Small intestine (tissue), 7 donors: ENCODE data around the gene PROZ. TPM values are rescaled to one million over a fixed set of nuclear protein-coding genes. Genes with fewer than 3 reads are reported as not detected.
A peak's percentile ranks its signal among the peaks of the same experiment; 100 is the strongest.

Experiments used
- DNase-seq, 2 donors: peaks; one replicate each; pipeline versions ENCODE4 v3.0.0 to v3.0.0-alpha.2; 2013
- FAIRE-seq: peaks from 2 replicates; lab custom pipeline; 2012; peaks lifted over from hg19 to GRCh38; lab: Jason Lieb, UNC
- H3K27ac ChIP-seq, 3 donors: one replicate each; pipeline ENCODE4 v1.5.1; 2013; ENCODE audit warnings: low read length in 2 of 3, mild to moderate bottlenecking in 2 of 3, control low read depth in 1 of 3, inconsistent platforms in 1 of 3, low read depth in 1 of 3, moderate library complexity in 1 of 3
- H3K27me3 ChIP-seq, 3 donors: one replicate each; pipeline ENCODE4 v1.6.1; 2013; ENCODE audit warnings: low read length in 3 of 3, inconsistent platforms in 1 of 3; ENCODE audit not compliant: control insufficient read depth in 3 of 3, insufficient read depth in 3 of 3
- H3K36me3 ChIP-seq, 3 donors: one replicate each; pipeline ENCODE4 v1.6.1; 2013; ENCODE audit warnings: low read length in 3 of 3, inconsistent platforms in 1 of 3, low read depth in 1 of 3, mild to moderate bottlenecking in 1 of 3, moderate library complexity in 1 of 3; ENCODE audit not compliant: control insufficient read depth in 3 of 3, insufficient read depth in 2 of 3
- H3K4me1 ChIP-seq, 3 donors: one replicate each; pipeline ENCODE4 v1.6.1; 2013; ENCODE audit warnings: low read length in 2 of 3, inconsistent platforms in 1 of 3, low read depth in 1 of 3, mild to moderate bottlenecking in 1 of 3, moderate library complexity in 1 of 3; ENCODE audit not compliant: control insufficient read depth in 3 of 3, insufficient read depth in 2 of 3
- H3K4me3 ChIP-seq, 3 donors: one replicate each; pipeline ENCODE4 v1.5.1; 2013; ENCODE audit warnings: low read length in 3 of 3, control low read depth in 1 of 3, inconsistent platforms in 1 of 3, low read depth in 1 of 3, mild to moderate bottlenecking in 1 of 3, moderate library complexity in 1 of 3
- H3K9me3 ChIP-seq, 2 donors: one replicate each; pipeline ENCODE4 v1.6.1; 2013; ENCODE audit warnings: low read depth in 1 of 2, low read length in 1 of 2; ENCODE audit not compliant: control insufficient read depth in 2 of 2, insufficient read depth in 1 of 2
- WGBS, 3 donors: extraction: QIAGEN DNeasy Blood & Tissue Kit; methylation state at CpG; one replicate each; pipeline ENCODE4 v1.1.7; 2013; 5-methylcytosine and 5-hydroxymethylcytosine counted together
- polyA plus RNA-seq, 4 donors: library from polyadenylated mRNA; stranded (reverse) in 3 of 4; unstranded in 1 of 4; fragments of 200-250 nt in 3 of 4; fragments of 120-200 nt in 1 of 4; gene quantifications; one replicate each; pipeline versions ENCODE4 v1.2.1 to v1.2.3, GENCODE V29; 2013
- donor health status: healthy with polysubstance abuse.
- donor health status: control.
- donor health status: control.
- donor health status: Bipolar disorder and iron deficiency.
- donor health status: healthy.

Gene PROZ
- polyA plus RNA-seq, 4 donors = 0.84 TPM; not detected in 3

- Histone ChIP-seq H3K27ac (no peak overlapping the region), H3K27me3 (no peaks in the 10 kb centered on the region), H3K4me1 (peaks cover 0 to 9% (median 0%) of the 10 kb centered on the region in 3 donors), H3K4me3 (no peak overlapping the region), H3K36me3 (peaks cover 0 to 23% (median 0%) of the 10 kb centered on the region in 3 donors), H3K9me3 (no peaks in the 10 kb centered on the region)
- whole genome bisulfite sequencing, 3 donors = 81 to 89% (median 86%) methylated on average over 8 to 9 of the region's 9 CpGs
- no peak for FAIRE-seq
- no peak for DNase-seq
These were observed 40.6 kb upstream of the PROZ start for GRCh38 chr13:113117911-113118260.

GRCh38 chr13:113118261-113119021, 40.0 kb upstream of the PROZ start:
- no peaks in the 10 kb centered on the region for H3K9me3 ChIP-seq
- DNase-seq (no peak), FAIRE-seq (no peak)
- H3K4me1 ChIP-seq = peaks cover 0 to 15% (median 0%) of the 10 kb centered on the region in 3 donors
- no peak overlapping the region for H3K4me3 ChIP-seq
- H3K27me3 ChIP-seq = no peaks in the 10 kb centered on the region
- no peak overlapping the region for H3K27ac ChIP-seq
- 86 to 91% (median 91%) methylated on average over 35 to 42 of the region's 42 CpGs for WGBS, 3 donors
- H3K36me3 ChIP-seq = peaks cover 0 to 23% (median 0%) of the 10 kb centered on the region in 3 donors

GRCh38 chr13:113119166-113119821, 39.2 kb upstream of the PROZ start:
- FAIRE-seq = no peak
- WGBS, 3 donors = 84 to 88% (median 86%) methylated on average over 16 of the region's 16 CpGs

GRCh38 chr13:113119822-113120189, 38.6 kb upstream of the PROZ start:
- H3K27ac ChIP-seq = no peak overlapping the region
- H3K9me3 ChIP-seq = no peaks in the 10 kb centered on the region
- no peaks in the 10 kb centered on the region for H3K27me3 ChIP-seq
- FAIRE-seq (no peak), DNase-seq (no peak)
- H3K4me3 ChIP-seq = no peak overlapping the region
- 90 to 92% (median 92%) methylated on average over 7 of the region's 7 CpGs for WGBS, 3 donors
- peaks cover 0 to 22% (median 0%) of the 10 kb centered on the region in 3 donors for H3K4me1 ChIP-seq
- H3K36me3 ChIP-seq = peaks cover 0 to 25% (median 0%) of the 10 kb centered on the region in 3 donors

More at GRCh38 chr13:113119166-113119821, 39.2 kb upstream of the PROZ start:
- peaks cover 0 to 26% (median 0%) of the 10 kb centered on the region in 3 donors for H3K36me3 ChIP-seq
- no peak overlapping the region for H3K4me3 ChIP-seq
- DNase-seq = no peak
- H3K27ac ChIP-seq = no peak overlapping the region
- H3K27me3 ChIP-seq = no peaks in the 10 kb centered on the region
- no peaks in the 10 kb centered on the region for H3K9me3 ChIP-seq
- peaks cover 0 to 21% (median 0%) of the 10 kb centered on the region in 3 donors for H3K4me1 ChIP-seq

GRCh38 chr13:113120300-113121182, 37.9 kb upstream of the PROZ start:
- Histone ChIP-seq H3K9me3 (no peaks in the 10 kb centered on the region), H3K36me3 (peaks cover 0 to 23% (median 0%) of the 10 kb centered on the region in 3 donors), H3K4me1 (peaks cover 0 to 22% (median 0%) of the 10 kb centered on the region in 3 donors), H3K27ac (no peak overlapping the region), H3K4me3 (no peak overlapping the region), H3K27me3 (no peaks in the 10 kb centered on the region)
- FAIRE-seq (no peak), DNase-seq (no peak)
- 78 to 85% (median 82%) methylated on average over 19 of the region's 19 CpGs for WGBS, 3 donors

- Histone ChIP-seq H3K9me3 (no peaks in the 10 kb centered on the region), H3K36me3 (peaks cover 0 to 29% (median 0%) of the 10 kb centered on the region in 3 donors), H3K4me3 (no peak overlapping the region), H3K27me3 (no peaks in the 10 kb centered on the region), H3K27ac (no peak overlapping the region), H3K4me1 (peaks cover 0 to 22% (median 0%) of the 10 kb centered on the region in 3 donors)
- WGBS, 3 donors = 86 to 92% (median 86%) methylated on average over 23 to 24 of the region's 24 CpGs
- FAIRE-seq = no peak
- DNase-seq = no peak
These were observed 37.1 kb upstream of the PROZ start for GRCh38 chr13:113121183-113121927.

GRCh38 chr13:113121928-113122471, 36.4 kb upstream of the PROZ start:
- H3K27me3 ChIP-seq = no peaks in the 10 kb centered on the region
- peaks cover 0 to 22% (median 0%) of the 10 kb centered on the region in 3 donors for H3K4me1 ChIP-seq
- no peaks in the 10 kb centered on the region for H3K9me3 ChIP-seq
- DNase-seq = no peak
- H3K4me3 ChIP-seq = peak overlapping the region in 1 of 3 donors; percentile 2
- 55 to 71% (median 61%) methylated on average over 16 of the region's 16 CpGs for WGBS, 3 donors
- no peak for FAIRE-seq
- H3K36me3 ChIP-seq = peaks cover 0 to 27% (median 0%) of the 10 kb centered on the region in 3 donors
- peak overlapping the region in 2 of 3 donors; percentile 15 to 34 for H3K27ac ChIP-seq
